ENCODE data around the gene GRM2. TPM values are rescaled to one million over a fixed set of nuclear protein-coding genes. Genes with fewer than 3 reads are reported as not detected.
A peak's percentile ranks its signal among the peaks of the same experiment; 100 is the strongest.

The GRM2 gene
- polyA plus RNA-seq, 6 donors from 2014 or later, result 0.07 to 0.15 TPM; not detected in 4

- peak overlapping the region in 3 of 6 donors; percentile 10 to 47 (median 44) for H3K27ac Mint-ChIP-seq
- peak overlapping the region in 1 of 8 donors; percentile 19 for H3K4me3 Mint-ChIP-seq
- no peak for ATAC-seq (ENCODE audit: low read depth in 2 of 2)
- no peaks in the 10 kb centered on the region for H3K9me3 Mint-ChIP-seq
- no peaks in the 10 kb centered on the region for H3K27me3 Mint-ChIP-seq
- DNase-seq, result no peak
- peaks cover 0 to 5% of the 10 kb centered on the region in 2 donors for H3K36me3 Mint-ChIP-seq
- H3K4me1 Mint-ChIP-seq, result peaks cover 73 to 93% (median 91%) of the 10 kb centered on the region in 3 donors
Observed at GRCh38 chr3:51683566-51683965, 23.3 kb upstream of the GRM2 start.

DNA sequence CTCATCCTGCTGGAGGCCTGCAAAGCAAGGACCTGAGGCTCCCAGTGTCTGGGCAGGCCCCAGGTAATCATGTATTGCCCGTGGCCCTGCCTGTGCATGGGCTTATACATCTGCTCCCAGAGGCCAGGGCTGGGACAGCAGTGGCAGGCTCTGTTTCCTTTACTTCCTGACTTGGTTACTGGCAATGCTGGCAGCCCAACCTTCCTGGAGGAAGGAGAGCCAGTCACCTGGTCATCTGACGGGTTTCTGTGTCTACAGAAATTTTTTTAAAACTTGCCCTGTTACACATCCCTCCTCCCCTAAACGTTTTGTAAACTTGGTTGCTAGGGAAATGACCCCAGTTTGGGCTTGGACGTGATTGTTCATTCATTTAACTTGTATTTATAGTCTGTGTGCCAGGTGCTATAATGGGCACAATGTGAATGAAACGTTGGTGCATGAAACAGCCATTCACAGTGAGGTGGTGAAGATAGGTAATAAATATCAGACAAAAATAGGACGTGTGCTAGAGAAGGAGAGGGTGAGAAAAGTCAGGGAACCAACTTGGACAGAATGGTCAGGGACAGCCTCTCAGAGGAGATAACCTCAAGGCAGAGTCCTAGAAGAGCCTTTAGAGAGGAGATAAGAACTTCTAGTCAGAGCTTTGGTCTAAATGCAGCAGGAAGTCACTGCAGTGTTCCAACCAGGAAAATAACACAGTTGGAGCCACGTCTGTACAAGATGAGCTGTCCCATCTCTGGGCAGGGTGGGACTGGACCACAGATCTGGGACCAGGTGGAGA is 21.7 kb upstream of the GRM2 start:
- ATAC-seq (ENCODE audit: low read depth in 2 of 2) (no peak), DNase-seq (no peak)
- H3K36me3 Mint-ChIP-seq, result peaks cover 0 to 7% of the 10 kb centered on the region in 2 donors
- peaks cover 66 to 83% (median 78%) of the 10 kb centered on the region in 3 donors for H3K4me1 Mint-ChIP-seq
- no peaks in the 10 kb centered on the region for H3K27me3 Mint-ChIP-seq
- H3K4me3 Mint-ChIP-seq, result peak overlapping the region in 7 of 8 donors; percentile 41 to 93 (median 77)
- H3K9me3 Mint-ChIP-seq, result no peaks in the 10 kb centered on the region
- H3K27ac Mint-ChIP-seq, result peak overlapping the region; percentile 94 to 99 (median 96)

GRCh38 chr3:51686056-51686455 is 20.8 kb upstream of the GRM2 start:
- H3K4me3 Mint-ChIP-seq, result peak overlapping the region; percentile 50 to 93 (median 77)
- peaks cover 59 to 74% (median 69%) of the 10 kb centered on the region in 3 donors for H3K4me1 Mint-ChIP-seq
- no peaks in the 10 kb centered on the region for H3K9me3 Mint-ChIP-seq
- no peaks in the 10 kb centered on the region for H3K27me3 Mint-ChIP-seq
- H3K27ac Mint-ChIP-seq, result peak overlapping the region; percentile 94 to 99 (median 96)
- H3K36me3 Mint-ChIP-seq, result peaks cover 0 to 7% of the 10 kb centered on the region in 2 donors
- ATAC-seq (ENCODE audit: low read depth in 2 of 2) (no peak), DNase-seq (no peak)

- Mint-ChIP-seq H3K36me3 (peaks cover 0 to 7% of the 10 kb centered on the region in 2 donors), H3K27ac (peak overlapping the region; percentile 94 to 99 (median 96)), H3K9me3 (no peaks in the 10 kb centered on the region), H3K4me3 (peak overlapping the region; percentile 50 to 93 (median 77)), H3K4me1 (peaks cover 52 to 68% (median 63%) of the 10 kb centered on the region in 3 donors), H3K27me3 (no peaks in the 10 kb centered on the region)
- ATAC-seq (ENCODE audit: low read depth in 2 of 2), result peak; percentile 92 to 97
- peak; percentile 74 for DNase-seq
Observed at GRCh38 chr3:51686512-51687215, 20.2 kb upstream of the GRM2 start.

GRCh38 chr3:51687431-51688205 is 19.2 kb upstream of the GRM2 start:
- Mint-ChIP-seq H3K27me3 (no peaks in the 10 kb centered on the region), H3K27ac (peak overlapping the region; percentile 69 to 97 (median 94)), H3K9me3 (no peaks in the 10 kb centered on the region), H3K36me3 (peaks cover 0 to 7% of the 10 kb centered on the region in 2 donors), H3K4me1 (peaks cover 44 to 58% (median 55%) of the 10 kb centered on the region in 3 donors), H3K4me3 (peak overlapping the region in 4 of 8 donors; percentile 29 to 77 (median 67))
- DNase-seq (no peak), ATAC-seq (ENCODE audit: low read depth in 2 of 2) (no peak)

DNA sequence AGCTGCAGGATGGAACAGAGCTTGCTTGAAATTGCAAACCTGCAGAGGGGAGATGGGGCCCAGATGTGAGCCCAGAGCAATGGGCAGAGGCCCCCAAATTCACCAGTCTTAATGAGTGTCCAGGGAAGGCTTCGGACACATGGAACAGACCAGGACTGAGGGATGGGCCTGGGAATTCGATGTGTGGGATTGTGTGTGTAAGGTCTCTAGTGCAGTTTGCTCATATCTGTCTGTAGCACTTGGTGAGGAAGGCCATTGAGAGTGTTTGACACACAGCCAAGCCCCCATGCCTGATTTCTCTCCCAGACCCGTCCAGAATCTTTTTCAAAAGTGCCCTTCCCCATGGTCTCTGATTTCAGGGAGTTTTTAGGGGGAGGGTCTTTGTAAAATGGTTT is 18.7 kb upstream of the GRM2 start:
- DNase-seq (no peak), ATAC-seq (ENCODE audit: low read depth in 2 of 2) (no peak)
- peaks cover 0 to 7% of the 10 kb centered on the region in 2 donors for H3K36me3 Mint-ChIP-seq
- no peaks in the 10 kb centered on the region for H3K27me3 Mint-ChIP-seq
- H3K4me1 Mint-ChIP-seq, result peaks cover 38 to 52% (median 49%) of the 10 kb centered on the region in 3 donors
- H3K27ac Mint-ChIP-seq, result peak overlapping the region in 3 of 6 donors; percentile 64 to 69 (median 66)
- peak overlapping the region in 1 of 8 donors; percentile 1 for H3K4me3 Mint-ChIP-seq
- no peaks in the 10 kb centered on the region for H3K9me3 Mint-ChIP-seq

GRCh38 chr3:51691021-51691420 is 15.8 kb upstream of the GRM2 start:
- Mint-ChIP-seq H3K4me1 (peaks cover 26 to 32% (median 32%) of the 10 kb centered on the region in 3 donors), H3K9me3 (no peaks in the 10 kb centered on the region), H3K4me3 (no peak overlapping the region), H3K27ac (peak overlapping the region in 1 of 6 donors; percentile 92), H3K36me3 (peaks cover 0 to 15% of the 10 kb centered on the region in 2 donors), H3K27me3 (no peaks in the 10 kb centered on the region)
- ATAC-seq (ENCODE audit: low read depth in 2 of 2), result no peak
- no peak for DNase-seq

DNA sequence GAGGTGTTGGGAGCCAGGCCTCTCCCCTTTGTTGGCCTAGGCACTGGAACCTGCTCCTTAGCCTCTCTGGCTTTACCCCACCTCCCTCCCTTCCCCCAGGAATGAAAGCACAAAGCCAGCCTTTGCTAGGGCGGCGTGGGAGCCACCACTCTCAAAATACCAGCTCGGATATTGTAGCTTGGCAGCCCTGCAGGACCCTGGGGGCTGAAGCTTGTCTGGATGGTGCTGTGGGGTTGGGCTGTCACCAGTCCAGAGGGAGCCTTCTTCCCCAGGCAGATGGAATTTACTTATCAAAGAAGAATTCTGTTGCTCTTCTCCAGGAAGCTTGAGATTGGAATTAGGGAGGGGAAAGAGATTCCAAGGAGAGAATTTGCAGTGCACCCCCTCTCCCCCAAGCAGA is 14.9 kb upstream of the GRM2 start:
- peaks cover 0 to 15% of the 10 kb centered on the region in 2 donors for H3K36me3 Mint-ChIP-seq
- ATAC-seq (ENCODE audit: low read depth in 2 of 2) (no peak), DNase-seq (no peak)
- no peak overlapping the region for H3K4me3 Mint-ChIP-seq
- H3K27ac Mint-ChIP-seq, result peak overlapping the region in 3 of 6 donors; percentile 37 to 87 (median 49)
- no peaks in the 10 kb centered on the region for H3K27me3 Mint-ChIP-seq
- no peaks in the 10 kb centered on the region for H3K9me3 Mint-ChIP-seq
- H3K4me1 Mint-ChIP-seq, result peaks cover 18 to 23% (median 22%) of the 10 kb centered on the region in 3 donors

DNA sequence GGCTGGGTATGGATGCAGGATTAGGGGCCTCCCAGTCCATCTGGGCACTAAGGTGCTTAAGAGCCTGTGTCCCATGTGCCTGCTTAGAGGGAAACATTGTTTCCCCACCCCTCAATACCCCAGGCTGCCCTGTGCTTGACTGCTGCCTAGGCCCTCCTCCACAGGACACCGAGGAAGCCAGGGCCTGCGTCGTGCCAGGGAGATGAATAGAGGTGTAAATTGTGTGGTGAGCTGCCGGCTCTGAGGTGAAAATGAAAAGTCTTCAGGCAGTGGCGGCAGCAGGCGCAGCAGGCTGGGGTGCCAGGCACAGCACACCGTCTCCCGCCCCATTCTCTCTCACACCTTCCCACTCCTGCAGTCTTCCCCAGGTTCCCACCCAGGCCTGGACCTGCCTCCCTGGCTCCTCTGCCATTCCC is 13.9 kb upstream of the GRM2 start:
- no peak for ATAC-seq (ENCODE audit: low read depth in 2 of 2)
- no peaks in the 10 kb centered on the region for H3K9me3 Mint-ChIP-seq
- peaks cover 1 to 20% of the 10 kb centered on the region in 2 donors for H3K36me3 Mint-ChIP-seq
- H3K27me3 Mint-ChIP-seq, result no peaks in the 10 kb centered on the region
- peaks cover 10 to 13% (median 12%) of the 10 kb centered on the region in 3 donors for H3K4me1 Mint-ChIP-seq
- H3K4me3 Mint-ChIP-seq, result no peak overlapping the region
- no peak for DNase-seq
- H3K27ac Mint-ChIP-seq, result no peak overlapping the region

- H3K4me1 Mint-ChIP-seq, result peaks cover 4 to 12% (median 12%) of the 10 kb centered on the region in 3 donors
Observed at GRCh38 chr3:51696954-51697353, 9.9 kb upstream of the GRM2 start.

GRCh38 chr3:51698209-51698608 is 8.7 kb upstream of the GRM2 start:
- H3K4me1 Mint-ChIP-seq, result peaks cover 4 to 12% (median 12%) of the 10 kb centered on the region in 3 donors
- DNase-seq (no peak), ATAC-seq (ENCODE audit: low read depth in 2 of 2) (no peak)
- H3K27me3 Mint-ChIP-seq, result no peaks in the 10 kb centered on the region
- peaks cover 7 to 30% of the 10 kb centered on the region in 2 donors for H3K36me3 Mint-ChIP-seq
- H3K27ac Mint-ChIP-seq, result peak overlapping the region in 1 of 6 donors; percentile 32
- H3K4me3 Mint-ChIP-seq, result peak overlapping the region in 1 of 8 donors; percentile 22
- no peaks in the 10 kb centered on the region for H3K9me3 Mint-ChIP-seq

More at GRCh38 chr3:51696954-51697353, 9.9 kb upstream of the GRM2 start:
- DNase-seq (no peak), ATAC-seq (ENCODE audit: low read depth in 2 of 2) (no peak)
- Mint-ChIP-seq H3K36me3 (peaks cover 7 to 30% of the 10 kb centered on the region in 2 donors), H3K27me3 (no peaks in the 10 kb centered on the region), H3K4me3 (no peak overlapping the region), H3K27ac (peak overlapping the region in 1 of 6 donors; percentile 58), H3K9me3 (no peaks in the 10 kb centered on the region)

DNA sequence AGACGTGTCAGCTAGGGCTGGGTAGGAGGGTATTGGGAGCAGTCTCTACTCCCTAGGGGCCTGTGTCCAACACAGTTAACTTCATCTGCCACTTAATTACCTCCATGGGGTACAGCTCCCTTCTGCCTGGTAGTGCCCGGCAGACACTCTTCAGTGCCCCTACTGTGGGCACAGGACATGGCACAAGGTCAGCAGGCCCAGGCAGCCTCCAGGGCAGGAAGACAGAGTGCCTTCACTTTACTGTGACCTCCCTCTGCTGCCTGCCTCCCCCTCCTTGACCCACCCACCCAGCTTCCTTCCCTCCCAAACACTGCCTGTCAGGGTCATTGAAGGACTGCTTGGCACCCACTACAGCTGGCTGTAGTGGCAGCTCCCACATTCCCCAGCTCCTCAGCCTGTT is 6.5 kb upstream of the GRM2 start:
- Mint-ChIP-seq H3K27ac (no peak overlapping the region), H3K27me3 (no peaks in the 10 kb centered on the region), H3K4me3 (no peak overlapping the region), H3K4me1 (peaks cover 6 to 17% (median 9%) of the 10 kb centered on the region in 3 donors), H3K36me3 (peaks cover 7 to 31% of the 10 kb centered on the region in 2 donors), H3K9me3 (no peaks in the 10 kb centered on the region)
- no peak for DNase-seq
- ATAC-seq (ENCODE audit: low read depth in 2 of 2), result no peak

DNA sequence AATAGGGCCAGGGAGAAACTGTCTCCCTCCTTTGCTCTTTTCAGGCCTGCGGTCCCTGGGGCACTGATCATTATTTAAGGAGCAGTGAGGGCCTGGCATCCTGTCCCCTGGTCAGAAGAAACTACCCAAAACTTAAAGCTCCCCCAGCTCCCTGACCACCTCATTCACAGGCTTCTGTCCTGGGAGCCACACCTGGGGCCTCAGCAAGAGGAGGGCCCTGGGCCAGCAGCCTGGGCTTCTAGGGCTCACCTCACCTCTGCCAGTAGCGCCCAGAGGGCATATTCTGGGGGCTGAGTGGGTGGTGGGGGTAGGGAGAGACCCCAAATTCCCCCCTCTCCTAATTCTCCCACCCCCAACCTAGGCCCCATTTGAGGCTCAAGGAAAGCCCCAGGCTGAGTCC is 4.7 kb upstream of the GRM2 start:
- ATAC-seq (ENCODE audit: low read depth in 2 of 2), result no peak
- no peak for DNase-seq
- Mint-ChIP-seq H3K27ac (no peak overlapping the region), H3K4me3 (no peak overlapping the region), H3K4me1 (peaks cover 6 to 24% (median 18%) of the 10 kb centered on the region in 3 donors), H3K9me3 (no peaks in the 10 kb centered on the region), H3K36me3 (peaks cover 7 to 31% of the 10 kb centered on the region in 2 donors), H3K27me3 (no peaks in the 10 kb centered on the region)
